HG03139 (cell line): ENCODE measurements around the gene FCN1.

Experiments
- ATAC-seq: cut with Tn5 transposase; IDR thresholded peaks from one replicate; pipeline ENCODE4 v1.9.1; 2021; ENCODE audit not compliant: unreplicated experiment

The FCN1 gene

DNA sequence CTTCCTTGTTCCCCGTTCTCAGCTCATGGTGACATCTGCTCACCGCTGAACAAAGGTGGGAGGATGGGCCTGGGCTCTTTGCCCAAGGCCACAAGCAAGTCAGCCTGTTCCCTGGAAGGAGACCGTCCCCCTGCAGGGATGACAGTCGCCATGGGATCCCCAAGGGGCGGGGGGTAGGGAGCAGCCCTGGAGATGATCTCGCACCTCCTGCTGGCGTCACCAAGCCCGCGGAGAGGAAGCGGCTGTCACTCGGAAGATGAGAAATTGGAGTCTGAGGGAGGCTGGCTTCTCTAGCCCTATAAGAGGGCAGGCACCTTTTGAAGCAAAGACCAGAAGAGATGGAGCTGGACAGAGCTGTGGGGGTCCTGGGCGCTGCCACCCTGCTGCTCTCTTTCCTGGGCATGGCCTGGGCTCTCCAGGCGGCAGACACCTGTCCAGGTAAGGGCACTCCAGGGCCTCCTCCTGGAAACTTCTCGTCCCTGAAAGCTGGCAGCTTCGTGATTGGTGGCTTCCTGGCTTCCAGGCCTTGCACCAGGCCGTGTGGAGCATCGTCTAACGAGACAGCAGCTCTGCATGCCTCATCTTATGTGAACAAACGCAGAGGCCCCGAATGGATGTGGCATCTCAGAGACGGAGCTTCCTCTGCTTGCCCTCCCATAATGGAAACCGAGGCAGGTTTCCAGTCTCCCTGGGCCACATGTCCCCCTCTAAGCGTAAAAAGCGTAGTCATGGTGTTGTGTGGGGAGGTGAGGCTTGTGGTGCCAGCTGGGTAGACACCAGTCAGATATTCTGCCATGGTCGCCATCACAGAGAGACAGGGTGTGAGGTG lies 37.0 kb downstream of the FCN1 start, which contains the start of gene FCN2:
TSS of gene FCN2 (plus strand) at position 327 of the 829 bp plus-strand sequence. CDS start at position 339, 12 bp downstream.
- ATAC-seq = no peak

DNA sequence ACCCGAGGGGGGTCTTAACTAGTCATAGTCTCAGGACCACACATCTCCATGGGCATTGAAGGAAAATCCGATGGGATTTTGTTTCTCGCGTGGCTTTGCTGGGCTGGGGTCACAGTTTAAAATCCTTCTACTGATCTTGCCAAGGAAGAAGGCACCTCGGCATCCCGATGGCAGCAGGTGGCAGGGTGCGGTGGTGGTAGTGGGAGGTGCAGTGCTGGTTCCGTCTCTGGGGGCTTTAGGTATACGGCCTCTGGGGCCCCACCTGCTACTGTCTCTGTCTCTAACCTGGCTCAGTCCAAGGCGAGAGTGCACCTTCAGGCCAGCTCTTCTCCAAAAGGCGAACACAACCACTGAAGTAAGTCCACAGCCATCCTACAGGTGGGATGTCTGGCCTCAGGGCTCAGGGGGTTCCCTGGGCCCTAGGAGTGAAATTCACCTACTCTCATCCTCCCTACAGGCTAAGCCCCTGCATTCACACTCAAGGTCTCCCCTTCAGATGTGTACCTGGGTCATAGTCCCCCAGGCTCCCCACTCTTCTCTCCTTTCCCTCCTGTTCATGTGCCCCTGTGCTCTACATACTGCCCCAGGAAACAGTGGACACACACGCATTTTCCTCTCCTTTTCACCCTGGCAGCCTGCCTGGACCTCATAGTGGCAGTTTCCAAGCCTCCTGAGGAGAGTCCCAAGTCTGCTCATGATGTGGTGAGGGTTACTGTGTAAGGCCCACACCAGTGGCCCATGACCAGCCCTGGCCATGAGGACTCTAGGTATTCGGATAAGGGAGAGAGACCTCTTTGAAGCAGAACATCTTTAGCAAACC lies 37.8 kb downstream of the FCN1 start:
- no peak for ATAC-seq

DNA sequence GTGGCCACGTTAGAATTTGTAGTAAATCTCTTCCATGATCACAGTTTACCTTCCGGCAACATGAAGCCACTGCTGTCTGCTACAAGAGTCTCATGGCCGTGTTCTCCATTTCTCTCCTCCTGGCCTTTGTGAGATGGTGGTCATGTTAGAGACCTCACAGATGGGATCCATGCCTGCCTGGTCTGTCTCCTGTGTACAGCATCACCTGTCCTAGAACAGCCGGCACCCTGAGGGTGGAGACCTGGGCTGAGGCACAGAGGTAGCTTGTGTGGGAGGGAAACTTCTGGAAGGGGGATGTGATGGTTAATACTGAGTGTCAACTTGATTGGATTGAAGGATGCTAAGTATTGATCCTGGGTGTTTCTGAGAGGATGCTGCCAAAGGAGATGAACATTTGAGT lies 40.2 kb downstream of the FCN1 start:
- ATAC-seq = no peak

DNA sequence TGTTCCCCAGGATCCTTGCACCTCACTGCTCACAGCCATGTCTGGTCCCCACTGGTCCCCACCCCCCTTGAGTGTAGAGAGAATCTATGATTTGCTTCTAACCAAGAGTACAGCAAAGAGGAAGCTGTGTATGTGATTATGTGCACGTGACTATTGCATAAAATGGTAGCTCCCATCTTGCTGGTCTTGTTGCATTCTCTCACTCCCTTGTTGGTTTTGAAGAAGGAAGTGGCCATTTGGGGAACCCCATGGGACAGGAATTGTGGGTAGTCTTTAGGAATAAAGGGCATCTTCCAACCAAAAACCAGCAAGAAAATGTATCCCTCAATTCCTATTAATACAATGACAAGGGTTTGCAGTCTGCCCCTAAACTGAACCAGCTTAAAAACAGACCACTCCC lies 42.3 kb downstream of the FCN1 start:
- ATAC-seq = no peak

DNA sequence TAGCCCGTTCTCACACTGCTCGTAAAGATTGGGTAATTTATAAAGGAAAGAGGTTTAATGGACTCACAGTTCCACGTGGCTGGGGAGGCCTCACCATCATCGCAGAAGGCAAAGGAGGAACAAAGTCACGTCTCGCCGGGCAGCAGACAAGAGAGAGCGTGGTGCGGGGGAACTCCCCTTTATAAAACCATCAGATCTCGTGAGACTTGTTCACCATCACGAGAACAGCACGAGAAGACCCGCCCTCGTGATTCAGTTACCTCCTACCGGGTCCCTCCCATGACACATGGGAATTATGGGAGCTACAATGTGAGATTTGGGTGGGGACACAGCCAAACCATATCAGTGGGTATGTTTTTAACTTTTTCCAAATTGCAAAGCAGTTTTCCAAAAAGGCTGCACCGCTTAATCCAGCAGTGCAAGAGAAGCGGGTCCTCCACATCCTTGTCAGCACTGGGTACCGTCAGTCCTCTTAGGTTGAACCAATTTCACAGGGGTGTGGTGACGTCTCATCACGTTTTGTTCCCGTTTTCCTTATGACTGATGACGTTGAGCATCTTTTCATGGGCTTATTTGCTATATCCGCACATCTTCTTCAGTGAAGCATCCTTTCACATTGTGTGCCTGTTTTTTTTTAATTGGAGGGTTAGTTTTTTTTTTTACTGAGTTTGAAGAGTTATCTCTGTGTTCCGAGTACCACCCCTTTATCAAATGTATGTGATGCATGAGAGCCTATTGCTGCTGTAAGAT lies 45.1 kb downstream of the FCN1 start:
- ATAC-seq = no peak

DNA sequence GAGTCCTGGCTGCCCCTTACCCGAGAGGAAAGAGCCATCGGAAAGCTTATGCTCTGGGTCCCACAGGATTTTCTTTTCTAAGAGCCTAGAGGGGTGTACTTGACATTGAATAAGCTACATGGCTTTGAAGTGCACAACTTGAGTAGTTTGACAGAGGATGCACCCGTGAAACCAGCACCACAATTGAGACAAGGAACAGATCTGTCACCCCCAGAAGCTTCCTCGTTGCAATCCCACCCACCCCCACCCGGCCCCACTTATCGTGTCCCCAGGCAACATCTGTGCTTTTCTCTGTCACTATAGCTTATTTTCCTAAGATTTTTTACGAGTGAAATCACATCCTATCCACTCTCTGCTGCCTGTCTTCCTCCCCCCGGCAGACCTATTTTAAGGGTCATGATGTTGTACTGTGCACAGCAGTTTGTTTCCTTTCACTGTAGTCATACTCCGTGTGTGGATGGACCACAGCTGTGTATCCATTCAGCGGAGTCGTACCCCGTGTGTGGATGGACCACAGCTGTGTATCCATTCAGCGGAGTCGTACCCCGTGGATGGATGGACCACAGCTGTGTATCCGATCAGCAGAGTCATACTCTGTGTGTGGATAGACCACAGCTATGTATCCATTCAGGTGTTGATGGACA lies 45.9 kb downstream of the FCN1 start:
- ATAC-seq = no peak

DNA sequence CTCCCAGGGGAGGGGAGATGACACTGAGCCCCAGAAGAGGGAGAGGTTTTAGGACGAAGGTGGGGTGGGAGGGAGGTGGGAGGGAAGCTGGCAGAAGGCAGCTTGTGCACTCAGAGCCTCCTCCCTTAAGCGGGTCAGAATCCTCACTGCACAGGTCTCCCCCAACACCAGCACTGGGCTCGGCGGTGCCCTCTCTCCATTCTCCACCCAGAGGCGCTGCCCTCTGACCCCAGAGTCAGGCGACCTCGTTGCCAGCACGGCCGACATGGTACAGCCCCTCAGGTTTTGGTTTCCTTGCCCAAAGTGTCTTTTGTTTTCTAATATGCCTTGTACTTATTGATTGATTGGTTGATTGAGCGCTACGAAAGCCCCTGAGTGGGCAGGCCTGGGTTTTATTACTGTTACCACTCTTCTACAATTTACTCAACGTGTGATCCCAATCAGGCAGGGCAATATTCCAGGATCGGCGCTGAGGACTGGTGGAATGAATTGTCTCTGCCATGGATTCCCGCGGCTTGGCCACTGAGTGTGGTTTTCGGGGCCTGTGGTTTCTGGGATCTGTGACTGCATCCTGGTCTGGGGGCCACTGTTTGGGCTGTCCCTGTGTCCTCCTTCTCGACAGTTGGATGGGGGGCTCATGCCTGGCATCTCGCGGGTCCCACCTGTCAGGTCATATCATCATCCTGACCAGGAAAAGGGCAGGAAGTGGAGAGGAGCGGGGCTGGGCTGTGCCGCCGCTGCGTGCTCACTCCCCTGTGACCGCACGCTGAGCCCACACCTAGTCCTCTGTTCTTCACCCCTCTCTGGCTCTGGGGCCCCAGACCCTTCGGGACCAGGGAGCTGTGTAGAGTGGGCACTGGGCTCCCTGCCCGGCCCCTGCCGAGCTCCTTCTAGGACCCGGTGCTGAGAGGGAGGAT lies 46.7 kb downstream of the FCN1 start:
- no peak for ATAC-seq

DNA sequence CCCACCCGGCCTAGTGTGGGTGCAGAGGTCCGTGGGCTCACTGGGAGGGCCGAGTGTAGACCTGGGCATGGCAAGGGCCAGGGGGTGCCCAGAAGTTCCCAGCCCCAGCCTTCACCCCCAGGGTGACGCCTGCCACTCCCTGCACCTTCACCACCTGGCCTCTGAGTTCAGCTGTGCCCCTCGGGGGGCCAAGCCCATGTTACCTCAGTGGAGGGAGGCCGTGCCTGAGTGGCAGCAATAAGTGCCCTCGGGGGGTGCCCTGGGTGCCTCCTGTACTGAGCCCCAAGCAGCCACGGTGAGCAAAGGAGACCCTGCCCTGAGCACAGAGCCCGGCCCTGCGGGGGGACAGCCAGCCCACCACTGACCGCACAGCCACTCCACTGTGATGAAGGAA lies 47.4 kb downstream of the FCN1 start:
- no peak for ATAC-seq

DNA sequence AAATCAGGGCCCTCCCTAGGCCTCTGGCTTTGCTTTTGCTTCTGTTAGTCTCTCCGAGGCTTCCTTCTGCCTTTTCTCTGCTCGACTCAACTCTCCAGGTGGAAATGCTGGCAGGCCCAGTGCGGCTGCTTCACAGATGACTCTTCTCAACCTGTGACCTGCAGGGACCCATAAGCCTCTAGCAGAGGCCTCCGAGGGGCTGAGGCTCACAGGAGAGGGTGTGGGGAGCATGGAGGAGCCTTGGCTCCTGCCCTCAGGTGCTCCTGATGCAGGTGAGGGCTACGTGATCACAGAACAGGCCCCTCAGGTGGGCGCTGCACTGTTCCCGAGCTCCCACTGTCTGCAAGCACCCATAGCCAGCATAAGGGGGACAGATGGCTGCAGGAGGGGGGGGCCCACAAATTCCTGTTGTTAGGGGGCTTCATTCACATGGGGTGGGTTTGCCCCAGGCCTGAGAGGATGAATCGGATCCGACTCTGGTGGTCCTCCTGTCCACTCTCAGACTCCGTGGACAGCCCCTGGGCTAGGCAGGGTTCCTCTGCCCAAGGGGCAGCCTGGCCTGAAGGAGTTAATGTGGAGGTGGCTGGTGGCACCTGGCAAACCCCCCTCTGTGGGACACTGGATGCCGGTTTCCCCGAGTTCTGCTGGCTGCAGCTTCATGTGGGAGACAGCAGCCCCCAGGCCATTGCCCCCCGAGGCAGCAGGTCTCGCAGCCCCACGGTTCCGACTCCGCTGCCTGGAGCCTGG lies 48.0 kb downstream of the FCN1 start:
- no peak for ATAC-seq

DNA sequence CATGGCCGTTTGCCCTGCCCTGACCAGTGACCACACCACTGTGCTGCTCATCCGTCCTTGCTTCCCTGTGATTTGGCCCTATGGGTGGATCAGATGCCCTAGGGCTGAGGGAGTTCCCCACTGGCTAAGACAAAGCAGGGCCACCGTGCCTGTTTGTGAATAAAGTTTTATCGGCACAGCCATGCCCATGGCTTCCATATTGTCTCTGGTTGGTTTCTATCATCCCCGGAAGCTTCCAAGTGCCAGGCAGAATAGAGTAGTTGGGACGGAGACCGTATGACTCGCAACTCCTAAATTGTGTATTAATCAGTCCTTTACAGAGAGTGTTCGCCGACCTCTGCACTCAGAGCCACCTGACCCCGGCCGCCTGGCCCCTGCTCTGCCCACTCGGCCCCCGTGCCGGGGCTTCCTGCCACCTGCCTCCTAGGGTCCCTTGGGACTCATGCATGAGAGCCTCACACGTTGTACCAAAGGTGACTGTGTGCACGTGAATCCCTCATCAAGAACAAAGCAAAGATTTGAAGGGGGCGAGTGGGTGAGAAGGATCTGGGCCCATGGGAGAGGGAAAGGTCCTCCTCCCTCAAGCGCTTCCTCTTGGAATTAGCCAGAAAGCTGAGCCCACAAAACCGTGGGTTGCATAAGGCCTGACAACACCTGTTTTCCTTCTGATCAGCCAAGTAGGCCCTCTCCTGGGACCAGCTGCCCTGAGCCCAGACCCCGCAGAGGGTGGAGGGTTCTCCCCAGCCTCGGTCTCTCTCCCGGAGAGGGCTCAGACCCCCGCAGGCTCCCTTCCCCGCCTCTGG lies 48.8 kb downstream of the FCN1 start:
- no peak for ATAC-seq

DNA sequence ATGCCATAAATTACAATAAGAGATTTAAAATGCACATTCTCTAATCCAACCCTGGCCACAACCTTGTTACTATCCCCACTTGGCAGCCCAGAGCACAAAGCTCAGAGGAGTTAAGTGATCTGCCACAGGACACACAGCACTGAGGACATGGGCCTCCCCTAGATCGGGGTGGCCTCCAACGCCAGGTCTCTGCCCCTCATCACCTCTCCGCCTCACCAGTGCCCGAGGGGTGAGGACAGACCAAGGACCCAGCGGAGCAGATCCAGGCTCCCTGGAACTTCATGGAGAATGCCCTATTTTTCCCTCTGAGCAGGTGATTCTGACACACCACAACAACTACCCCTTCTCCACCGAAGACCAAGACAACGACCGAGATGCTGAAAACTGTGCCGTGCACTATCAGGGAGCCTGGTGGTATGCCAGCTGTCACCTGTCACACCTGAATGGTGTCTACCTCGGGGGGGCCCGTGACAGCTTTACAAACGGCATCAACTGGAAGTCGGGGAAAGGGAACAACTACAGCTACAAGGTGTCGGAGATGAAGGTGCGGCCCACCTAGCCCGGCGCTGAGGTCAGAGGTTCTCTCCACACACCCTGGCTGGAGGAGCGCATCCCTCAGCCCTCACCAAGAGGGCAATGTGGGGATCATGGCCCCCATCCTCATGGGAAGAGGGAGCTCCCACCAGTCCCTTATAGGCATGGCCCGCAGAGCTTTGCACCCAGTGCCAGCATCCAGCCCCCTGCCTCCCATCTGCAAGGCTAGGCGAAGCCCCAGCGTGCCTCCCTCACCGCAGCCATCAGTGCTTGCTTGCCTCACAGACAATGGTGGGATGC lies 49.6 kb downstream of the FCN1 start:
- no peak for ATAC-seq

DNA sequence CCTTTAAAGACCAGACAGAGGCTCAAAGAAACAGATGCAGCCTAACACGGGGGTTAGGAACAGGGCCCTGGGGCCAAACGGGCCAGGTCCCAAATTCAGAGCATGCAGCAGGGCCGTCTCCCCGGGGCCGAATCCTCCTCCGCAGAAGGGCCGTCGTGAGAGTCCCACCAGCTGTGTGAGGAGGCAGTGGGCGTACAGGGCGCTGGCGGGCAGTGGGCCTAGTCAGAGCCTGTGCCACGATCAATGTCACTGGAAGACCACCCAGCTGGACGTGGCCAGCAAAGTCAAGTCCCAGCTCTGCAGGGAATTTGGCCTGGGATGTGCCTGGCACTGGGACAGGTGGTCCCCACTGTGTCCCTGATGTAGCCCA lies 52.9 kb downstream of the FCN1 start:
- no peak for ATAC-seq

DNA sequence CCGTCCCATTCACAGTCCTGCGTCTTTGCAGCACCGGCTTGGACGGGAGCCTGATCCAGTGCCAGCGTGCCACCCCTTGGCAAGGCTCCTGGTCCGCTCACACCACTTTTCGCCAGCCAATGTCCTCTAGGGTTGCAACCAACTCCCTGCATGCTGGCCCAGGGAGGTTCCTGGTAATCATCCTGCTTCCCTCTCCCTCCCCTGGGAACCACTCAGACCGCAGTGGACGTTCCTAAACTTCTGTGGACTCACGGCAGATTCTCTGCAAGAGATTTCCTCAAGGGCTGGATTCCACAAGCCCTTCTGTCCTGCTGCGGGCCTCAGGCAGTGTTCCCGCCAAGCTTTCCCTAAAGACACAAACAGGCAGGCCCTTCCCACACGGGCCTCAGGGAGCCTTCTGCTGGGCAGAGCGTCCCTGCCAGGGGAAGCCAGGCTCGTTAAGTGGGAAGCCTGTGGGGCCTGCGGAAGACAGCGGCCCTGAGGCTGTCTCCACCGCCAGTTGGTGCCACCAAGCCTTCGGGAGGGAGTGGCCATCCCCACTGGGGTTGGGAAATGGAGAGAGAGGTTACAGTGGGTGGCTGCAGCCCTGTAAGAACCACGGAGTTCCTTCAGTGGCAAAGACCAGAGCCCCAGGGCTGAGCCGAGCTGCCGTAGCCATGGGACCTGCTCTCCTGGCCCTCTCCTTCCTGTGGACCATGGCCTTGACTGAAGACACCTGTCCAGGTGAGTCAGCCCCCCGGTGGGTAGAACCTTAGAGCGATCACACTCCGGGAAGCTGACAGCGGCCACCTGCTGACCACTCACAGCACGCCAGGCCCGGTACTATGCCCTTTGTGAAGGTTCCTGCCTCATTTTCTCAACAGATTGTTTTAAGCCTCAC lies 53.5 kb downstream of the FCN1 start:
- ATAC-seq = no peak

DNA sequence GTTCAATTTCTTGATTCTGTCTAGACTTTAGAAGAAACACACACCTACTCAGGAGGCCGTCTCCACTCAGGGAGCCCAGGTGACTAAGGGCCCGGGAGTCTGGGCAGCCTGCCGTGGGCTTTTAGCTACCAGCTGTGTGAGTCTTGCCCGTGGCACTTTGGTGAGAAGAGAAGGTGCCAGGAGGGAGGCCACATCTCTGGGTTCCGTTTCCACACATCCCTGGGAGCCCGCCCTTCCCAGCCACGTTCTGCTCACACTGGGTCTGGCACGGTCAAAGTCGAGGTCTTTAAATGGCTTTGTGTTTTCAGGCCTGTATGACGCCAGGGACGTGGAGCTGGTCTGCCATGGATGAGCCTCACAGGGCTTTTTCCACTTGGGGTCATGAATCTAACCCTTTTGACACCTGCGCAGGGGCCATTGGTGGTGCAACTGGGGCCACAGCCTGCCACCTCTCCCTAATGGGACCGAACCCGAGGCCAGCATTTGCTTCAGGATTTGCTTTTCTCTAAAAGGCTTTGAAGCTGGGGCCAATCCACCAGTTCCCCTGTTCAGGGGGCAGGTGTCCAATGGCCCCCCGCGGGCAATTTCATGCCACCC lies 54.3 kb downstream of the FCN1 start:
- ATAC-seq = no peak

DNA sequence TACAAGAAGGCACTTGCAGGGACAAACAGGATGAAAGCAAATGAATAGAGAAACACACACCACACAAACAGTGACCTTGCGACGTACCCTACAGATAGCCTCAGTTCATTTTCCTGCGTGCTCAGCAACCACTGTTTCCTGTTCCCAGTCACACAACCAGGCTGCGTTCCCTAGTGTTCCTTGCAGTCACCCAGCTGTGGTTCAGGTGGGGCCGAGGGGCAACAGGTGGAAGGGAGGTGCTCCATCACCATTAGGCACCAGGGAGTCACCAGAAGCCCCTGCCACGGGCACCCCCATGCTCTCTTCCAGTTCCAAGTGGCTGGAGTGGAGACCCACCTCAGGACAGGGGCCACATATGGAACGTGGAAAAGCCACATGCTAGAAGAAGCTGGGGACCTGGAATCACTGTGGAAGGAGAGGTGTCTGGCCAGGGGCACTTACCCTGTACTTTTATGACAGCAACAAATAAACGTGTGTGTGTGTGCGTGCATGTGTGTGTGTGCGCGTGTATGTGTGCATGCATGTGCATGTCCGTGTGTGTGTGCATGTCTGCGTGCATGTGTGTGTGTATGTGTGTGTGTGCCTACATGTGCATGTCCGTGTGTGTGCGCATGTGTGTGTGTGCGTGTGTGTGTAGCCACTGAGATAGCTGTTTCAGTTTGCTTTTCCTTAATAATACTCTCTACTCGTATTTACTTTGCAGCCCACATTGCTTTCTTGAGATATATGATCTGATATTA lies 55.9 kb downstream of the FCN1 start:
- no peak for ATAC-seq

DNA sequence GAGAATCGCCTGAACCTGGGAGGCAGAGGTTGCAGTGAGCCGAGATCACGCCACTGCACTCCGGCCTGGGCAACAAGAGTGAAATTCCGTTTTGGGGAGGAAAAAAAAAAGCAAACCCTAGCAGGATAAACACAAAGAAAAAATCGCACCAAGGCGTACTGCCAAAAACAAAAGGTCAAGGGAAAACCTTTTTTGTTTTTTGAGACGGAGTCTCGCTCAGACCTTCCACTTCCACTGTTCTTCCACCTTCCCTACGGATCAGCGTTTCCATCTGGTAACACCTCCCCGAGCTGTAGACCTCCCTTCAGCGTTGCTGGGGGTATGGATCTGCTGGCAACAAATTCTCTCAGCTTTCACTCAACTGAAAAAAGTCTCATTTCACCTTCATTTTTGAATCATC lies 57.2 kb downstream of the FCN1 start:
- no peak for ATAC-seq
